ENCODE results near the gene NOP14.
A peak's percentile ranks its signal among the peaks of the same experiment; 100 is the strongest.
"Not testable (repeated sequence)": the region's sequence is repeated elsewhere in the genome, so short reads cannot be mapped to it uniquely, and the experiment has no call there.

The NOP14 gene

GRCh38 chr4:2962614-2963174 is 512 bp downstream of the NOP14 start:
- DNase-seq (ENCODE audit: low read depth in 2 of 3, low spot score in 2 of 3): no peak

- no peak for DNase-seq (ENCODE audit: low read depth in 2 of 3, low spot score in 2 of 3)
Measured at GRCh38 chr4:2961811-2962441, 1.3 kb downstream of the NOP14 start.

DNA sequence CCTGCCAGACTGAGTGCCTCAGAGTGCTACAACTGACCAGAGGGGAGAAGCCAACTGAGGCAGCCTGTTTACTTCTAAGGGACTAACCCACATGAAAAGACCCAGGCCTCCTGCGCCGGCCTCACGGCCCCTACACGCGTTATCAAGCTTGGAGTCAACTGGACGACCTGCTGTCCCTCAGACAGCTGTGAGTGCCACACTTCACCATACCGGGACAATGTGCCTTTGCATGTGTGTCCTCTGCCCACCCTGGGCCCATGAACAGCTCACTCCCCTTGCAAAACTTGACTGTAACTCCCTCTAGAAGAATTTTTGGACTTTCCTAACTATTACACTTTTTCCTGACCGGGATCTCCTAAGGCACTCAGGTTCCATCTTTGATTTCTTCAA is 1.8 kb downstream of the NOP14 start:
- DNase-seq (ENCODE audit: low read depth in 2 of 3, low spot score in 2 of 3): no peak

- not testable (repeated sequence) for DNase-seq (ENCODE audit: low read depth in 2 of 3, low spot score in 2 of 3)
Measured at GRCh38 chr4:2960450-2960849, 2.8 kb downstream of the NOP14 start.

GRCh38 chr4:2958446-2958845 is 4.8 kb downstream of the NOP14 start:
- DNase-seq (ENCODE audit: low read depth in 2 of 3, low spot score in 2 of 3): no peak

GRCh38 chr4:2955186-2956044 is 7.8 kb downstream of the NOP14 start:
- not testable (repeated sequence) for DNase-seq (ENCODE audit: low read depth in 2 of 3, low spot score in 2 of 3)

DNA sequence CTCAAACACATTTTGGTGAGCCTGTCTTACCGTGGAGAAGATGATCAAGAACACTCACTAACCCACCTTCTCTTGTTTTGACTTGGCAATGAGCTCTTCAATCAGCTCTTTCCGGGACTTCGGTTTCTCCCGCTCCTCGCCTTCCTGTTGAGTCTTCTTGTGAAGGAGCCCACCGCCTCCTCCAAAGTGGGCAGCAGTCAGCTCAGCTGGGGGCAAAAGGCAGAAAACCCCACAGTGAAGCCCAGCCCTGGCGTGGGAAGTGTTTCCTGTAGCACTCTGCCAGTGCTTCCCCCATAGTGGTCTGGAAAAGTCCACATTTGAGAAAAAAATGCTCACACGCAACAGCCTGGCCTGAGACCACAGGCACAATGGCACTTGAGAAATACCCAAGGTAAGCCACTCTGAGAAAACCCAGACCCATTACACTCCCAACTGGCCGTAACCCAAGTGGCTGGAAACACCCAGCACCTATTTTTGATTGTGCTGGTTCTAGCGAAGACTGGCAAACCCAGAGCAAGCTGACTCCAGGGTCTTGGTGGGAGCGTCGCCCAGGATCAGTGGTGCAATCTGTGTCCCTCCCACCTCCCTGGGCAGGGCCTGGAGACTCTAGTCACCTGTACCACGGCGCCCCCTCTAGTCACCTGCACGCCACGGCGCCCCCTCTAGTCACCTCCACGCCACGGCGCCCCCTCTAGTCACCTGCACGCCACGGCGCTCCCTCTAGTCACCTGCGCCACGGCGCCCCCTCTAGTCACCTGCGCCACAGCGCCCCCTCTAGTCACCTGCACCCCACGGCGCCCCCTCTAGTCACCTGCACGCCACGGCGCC is 8.6 kb downstream of the NOP14 start:
- DNase-seq (ENCODE audit: low read depth in 2 of 3, low spot score in 2 of 3): peak in 2 of 3 experiments; percentile 66 to 72

GRCh38 chr4:2953496-2953895 is 9.7 kb downstream of the NOP14 start:
- DNase-seq (ENCODE audit: low read depth in 2 of 3, low spot score in 2 of 3): no peak

- DNase-seq (ENCODE audit: low read depth in 2 of 3, low spot score in 2 of 3): no peak
Measured at GRCh38 chr4:2950221-2950989, 12.8 kb downstream of the NOP14 start.

DNA sequence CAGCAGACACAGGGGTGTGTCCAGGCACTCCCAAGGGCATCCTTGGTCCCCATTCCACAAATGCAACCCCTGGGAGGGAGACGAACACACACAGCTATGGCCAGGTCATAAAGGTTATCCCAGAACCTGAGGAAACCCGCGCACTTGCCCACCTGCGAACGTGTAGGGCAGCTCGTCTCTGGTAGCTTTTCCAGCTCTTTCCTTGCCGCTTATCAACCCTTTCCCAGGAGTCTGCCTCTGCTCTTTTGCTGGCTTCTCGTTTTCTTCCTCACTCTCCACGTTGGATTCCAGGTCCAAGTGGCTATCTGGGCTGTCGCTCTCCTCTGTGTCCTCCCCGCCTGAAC is 13.5 kb downstream of the NOP14 start:
- no peak for DNase-seq (ENCODE audit: low read depth in 2 of 3, low spot score in 2 of 3)

- no peak for DNase-seq (ENCODE audit: low read depth in 2 of 3, low spot score in 2 of 3)
Measured at GRCh38 chr4:2948895-2949781, 14.1 kb downstream of the NOP14 start.

DNA sequence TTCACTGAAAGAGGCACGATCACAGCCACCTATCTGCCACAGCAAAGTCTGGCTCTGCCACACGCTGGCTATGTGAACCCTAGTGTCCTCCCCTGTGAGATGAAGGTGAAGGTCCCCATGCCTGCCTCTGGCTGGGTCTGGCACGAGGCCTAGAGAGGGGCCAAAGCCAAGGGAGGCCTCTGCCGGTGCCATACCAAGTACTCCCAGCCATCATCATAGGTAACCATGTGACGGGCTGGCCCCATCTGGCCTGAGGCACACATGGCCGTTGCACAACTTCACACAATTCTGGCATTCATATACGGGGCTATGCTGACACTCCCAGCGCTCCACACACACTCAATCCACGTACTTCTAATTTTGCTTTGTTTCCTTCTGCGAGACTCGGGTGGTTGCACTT is 15.3 kb downstream of the NOP14 start:
- DNase-seq (ENCODE audit: low read depth in 2 of 3, low spot score in 2 of 3): no peak

DNA sequence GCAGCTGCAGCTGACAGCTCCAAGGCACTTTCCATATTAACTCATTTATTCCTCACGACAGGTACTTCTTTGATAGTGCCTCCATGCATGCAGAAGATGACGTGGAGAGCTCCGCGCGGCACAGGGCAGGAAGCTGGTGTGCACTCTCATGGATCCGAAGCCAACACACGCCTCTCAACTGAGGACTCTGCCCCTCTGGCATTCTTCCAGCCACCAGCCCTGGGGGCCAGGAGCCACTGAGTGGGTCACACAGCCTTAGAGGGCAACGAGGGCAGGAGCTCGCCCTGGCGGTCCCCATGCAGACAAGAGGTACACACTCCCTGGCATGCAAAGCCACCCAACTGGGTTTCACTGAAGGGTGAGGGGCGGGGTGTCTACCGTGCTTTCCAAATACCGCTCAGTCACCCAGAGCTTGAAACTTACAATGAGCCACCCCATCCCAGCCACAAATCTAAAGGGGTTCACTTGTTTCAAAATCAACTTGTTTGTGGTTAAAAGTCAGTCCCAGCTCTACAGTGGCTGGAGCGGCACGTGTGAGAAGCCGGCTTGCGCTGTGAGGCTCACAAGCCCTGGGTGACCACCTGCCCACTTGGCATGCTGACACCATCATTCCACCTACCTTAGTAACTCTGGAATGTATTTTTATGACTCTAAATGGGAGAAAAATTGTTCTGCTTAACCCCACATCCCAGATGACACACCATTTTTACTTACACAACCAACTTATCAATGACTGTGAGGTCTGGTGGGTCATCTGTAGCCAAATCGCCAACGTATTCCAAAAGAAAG is 16.2 kb downstream of the NOP14 start:
- DNase-seq (ENCODE audit: low read depth in 2 of 3, low spot score in 2 of 3): no peak

GRCh38 chr4:2945619-2946604 is 17.3 kb downstream of the NOP14 start:
- DNase-seq (ENCODE audit: low read depth in 2 of 3, low spot score in 2 of 3): not testable (repeated sequence)

GRCh38 chr4:2944586-2945526 is 18.4 kb downstream of the NOP14 start:
- DNase-seq (ENCODE audit: low read depth in 2 of 3, low spot score in 2 of 3): no peak

DNA sequence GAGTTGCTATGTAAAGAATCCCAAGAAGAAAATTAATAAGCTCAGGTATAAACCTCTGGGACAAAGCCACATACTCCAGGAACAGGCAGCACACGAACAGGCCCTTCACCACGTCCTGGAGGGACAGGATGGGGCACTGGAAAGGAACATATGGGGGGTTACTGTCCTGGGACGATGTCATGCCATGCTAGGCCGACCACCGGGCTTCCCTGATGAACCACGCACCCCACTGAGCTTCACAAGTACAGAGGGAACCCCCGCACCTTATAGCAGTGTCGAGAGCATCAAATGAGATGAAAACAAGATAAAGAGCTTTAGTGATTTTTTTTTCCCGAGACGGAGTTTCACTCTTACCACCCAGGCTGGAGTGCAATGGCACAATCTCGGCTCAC is 19.1 kb downstream of the NOP14 start:
- no peak for DNase-seq (ENCODE audit: low read depth in 2 of 3, low spot score in 2 of 3)

All from activated CD8-positive, alpha-beta memory T cell treated with anti-CD3 and anti-CD28 coated beads for 48 hours (primary cell).